Activated T-helper 17 cell treated with anti-CD3 and anti-CD28 coated beads, Interleukin-2, amount 50 U/mL, for 72 hours (primary cell): ENCODE measurements around the gene SLC39A5. TPM values are rescaled to one million over a fixed set of nuclear protein-coding genes. Genes with fewer than 3 reads are reported as not detected.
"Not testable (repeated sequence)": the region's sequence is repeated elsewhere in the genome, so short reads cannot be mapped to it uniquely, and the experiment has no call there.

ENCODE experiments used
- ATAC-seq: fragments of 150-1000 bp; cut with Tn5 transposase; replicated peaks from 2 replicates; pipeline ENCODE4 v1.10.0; 2021; ENCODE audit warnings: mild to moderate bottlenecking, moderate library complexity
- H3K27ac Mint-ChIP-seq: one replicate; pipeline ENCODE4 v1.8.0; 2022; ENCODE audit warnings: mixed read lengths
- H3K27me3 Mint-ChIP-seq: one replicate; pipeline ENCODE4 v1.8.0; 2022; ENCODE audit warnings: mixed read lengths
- H3K36me3 Mint-ChIP-seq: one replicate; pipeline ENCODE4 v1.8.0; 2022; ENCODE audit warnings: low read depth, mild to moderate bottlenecking, mixed read lengths
- H3K4me1 Mint-ChIP-seq: one replicate; pipeline ENCODE4 v1.8.0; 2022; ENCODE audit warnings: mixed read lengths
- H3K4me3 Mint-ChIP-seq: one replicate; pipeline ENCODE4 v1.8.0; 2022; ENCODE audit warnings: mild to moderate bottlenecking, mixed read lengths
- H3K9me3 Mint-ChIP-seq: one replicate; pipeline ENCODE4 v1.8.0; 2022; ENCODE audit warnings: mixed read lengths
- total RNA-seq, 2 donors: library from RNA; stranded (reverse); gene quantifications; one replicate each; pipeline ENCODE4 v1.2.3, GENCODE V29; 2022

Gene SLC39A5
- total RNA-seq, 2 donors from 2014 or later = 0.41 TPM; not detected in 1

DNA sequence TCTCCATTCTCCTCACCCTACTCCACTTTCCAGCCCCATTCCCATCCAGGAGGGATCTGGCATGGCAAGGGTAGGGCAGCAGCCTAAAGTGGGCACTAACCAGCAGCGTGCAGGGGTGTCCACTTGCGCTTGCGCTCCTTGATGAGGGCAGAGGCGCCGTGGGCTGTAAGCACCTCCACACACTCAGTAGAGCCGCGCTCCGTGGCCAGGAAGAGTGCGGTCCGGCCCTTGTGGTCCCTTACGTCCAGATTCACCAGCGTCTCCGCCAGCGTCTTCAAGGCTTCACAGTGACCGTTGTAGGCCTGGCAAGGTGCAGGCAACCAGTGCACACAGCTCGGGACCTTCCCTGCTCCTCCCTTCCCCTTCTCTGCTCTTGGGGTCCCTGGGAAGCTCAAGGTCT lies 18.1 kb downstream of the SLC39A5 start:
- Mint-ChIP-seq H3K4me3 (no peak overlapping the region), H3K4me1 (no peaks in the 10 kb centered on the region), H3K27ac (no peak overlapping the region), H3K9me3 (no peaks in the 10 kb centered on the region), H3K27me3 (no peaks in the 10 kb centered on the region), H3K36me3 (peaks cover 75% of the 10 kb centered on the region)
- no peak for ATAC-seq

GRCh38 chr12:56248711-56249110 lies 18.9 kb downstream of the SLC39A5 start:
- Mint-ChIP-seq H3K27ac (no peak overlapping the region), H3K4me1 (no peaks in the 10 kb centered on the region), H3K36me3 (peaks cover 75% of the 10 kb centered on the region), H3K4me3 (no peak overlapping the region), H3K27me3 (no peaks in the 10 kb centered on the region), H3K9me3 (no peaks in the 10 kb centered on the region)
- no peak for ATAC-seq

- Mint-ChIP-seq H3K27me3 (no peaks in the 10 kb centered on the region), H3K36me3 (peaks cover 65% of the 10 kb centered on the region), H3K27ac (no peak overlapping the region), H3K4me1 (peaks cover 5% of the 10 kb centered on the region), H3K4me3 (no peak overlapping the region), H3K9me3 (no peaks in the 10 kb centered on the region)
- ATAC-seq = no peak
Observed at GRCh38 chr12:56252649-56253048, 22.8 kb downstream of the SLC39A5 start.

DNA sequence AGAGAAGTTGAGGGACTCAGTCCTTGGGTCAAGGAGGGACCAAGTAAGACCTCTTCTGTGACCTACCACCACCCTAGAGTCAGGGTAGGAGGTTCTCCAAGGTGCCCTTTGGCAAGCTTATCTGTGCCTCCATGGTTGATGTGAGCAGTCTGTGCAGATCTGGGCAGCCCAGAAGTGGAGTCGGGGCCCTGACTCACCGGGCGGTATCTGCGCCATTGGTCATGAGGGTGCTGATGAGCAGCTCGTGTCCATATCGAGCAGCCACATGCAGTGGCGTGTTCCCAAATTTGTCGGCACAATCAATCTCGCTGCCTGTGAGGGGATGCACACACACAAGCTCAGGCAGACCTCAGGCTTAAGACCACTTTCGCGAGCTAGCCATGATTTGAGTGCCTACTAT lies 23.2 kb downstream of the SLC39A5 start:
- Mint-ChIP-seq H3K27me3 (no peaks in the 10 kb centered on the region), H3K4me1 (peaks cover 5% of the 10 kb centered on the region), H3K36me3 (peaks cover 63% of the 10 kb centered on the region), H3K4me3 (no peak overlapping the region), H3K27ac (no peak overlapping the region), H3K9me3 (no peaks in the 10 kb centered on the region)
- ATAC-seq = no peak

DNA sequence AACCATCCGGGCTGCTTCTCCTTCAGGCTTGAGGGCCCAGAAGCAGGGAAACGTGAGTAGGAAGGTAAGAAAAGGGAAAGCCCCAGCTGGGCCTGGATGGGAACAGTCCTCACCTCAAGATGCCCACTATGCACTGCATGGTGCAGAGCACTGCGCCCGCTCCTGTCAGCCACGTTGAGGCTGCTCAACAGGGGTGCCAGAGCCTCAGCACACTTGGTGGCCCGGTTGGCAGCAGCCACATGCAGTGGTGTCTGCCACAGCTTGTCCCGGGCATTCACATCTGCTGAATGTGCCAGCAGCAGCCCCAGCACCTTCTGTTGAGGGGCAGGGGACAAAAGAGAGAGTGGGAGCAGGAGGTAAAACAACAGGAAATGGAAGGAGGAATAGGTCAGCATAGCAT lies 25.8 kb downstream of the SLC39A5 start:
- H3K9me3 Mint-ChIP-seq = no peaks in the 10 kb centered on the region
- peaks cover 11% of the 10 kb centered on the region for H3K4me1 Mint-ChIP-seq
- H3K36me3 Mint-ChIP-seq = peaks cover 55% of the 10 kb centered on the region
- H3K27me3 Mint-ChIP-seq = no peaks in the 10 kb centered on the region
- no peak overlapping the region for H3K4me3 Mint-ChIP-seq
- ATAC-seq = no peak
- peak overlapping the region; percentile 4 for H3K27ac Mint-ChIP-seq

GRCh38 chr12:56256326-56256960 lies 26.6 kb downstream of the SLC39A5 start:
- Mint-ChIP-seq H3K27ac (peak overlapping the region; percentile 69), H3K4me3 (peak overlapping the region; percentile 81), H3K4me1 (peaks cover 11% of the 10 kb centered on the region), H3K36me3 (peaks cover 49% of the 10 kb centered on the region), H3K27me3 (no peaks in the 10 kb centered on the region), H3K9me3 (no peaks in the 10 kb centered on the region)
- ATAC-seq = no peak

DNA sequence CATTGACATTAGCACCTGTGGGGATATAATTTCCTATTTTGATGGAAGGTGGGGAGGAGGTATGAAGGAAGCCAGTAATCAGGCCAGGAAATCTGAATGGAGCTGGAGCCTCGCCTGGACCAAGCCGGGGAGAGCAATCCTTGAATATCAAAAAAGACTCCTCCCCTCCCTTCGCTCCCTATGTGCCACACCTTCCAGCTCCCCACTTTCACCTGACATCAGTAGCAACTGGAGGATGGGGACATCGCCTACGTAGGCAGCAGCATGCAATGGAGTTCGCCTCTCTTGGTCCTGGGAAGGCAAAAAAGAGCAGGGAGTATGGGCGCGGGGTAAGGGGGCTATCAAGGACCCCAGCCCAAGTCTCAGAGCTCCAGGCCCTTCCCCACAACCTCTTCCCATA lies 27.2 kb downstream of the SLC39A5 start:
- H3K36me3 Mint-ChIP-seq = peaks cover 43% of the 10 kb centered on the region
- no peaks in the 10 kb centered on the region for H3K27me3 Mint-ChIP-seq
- H3K4me1 Mint-ChIP-seq = peaks cover 11% of the 10 kb centered on the region
- peak overlapping the region; percentile 69 for H3K27ac Mint-ChIP-seq
- H3K4me3 Mint-ChIP-seq = peak overlapping the region; percentile 81
- H3K9me3 Mint-ChIP-seq = no peaks in the 10 kb centered on the region
- no peak for ATAC-seq

DNA sequence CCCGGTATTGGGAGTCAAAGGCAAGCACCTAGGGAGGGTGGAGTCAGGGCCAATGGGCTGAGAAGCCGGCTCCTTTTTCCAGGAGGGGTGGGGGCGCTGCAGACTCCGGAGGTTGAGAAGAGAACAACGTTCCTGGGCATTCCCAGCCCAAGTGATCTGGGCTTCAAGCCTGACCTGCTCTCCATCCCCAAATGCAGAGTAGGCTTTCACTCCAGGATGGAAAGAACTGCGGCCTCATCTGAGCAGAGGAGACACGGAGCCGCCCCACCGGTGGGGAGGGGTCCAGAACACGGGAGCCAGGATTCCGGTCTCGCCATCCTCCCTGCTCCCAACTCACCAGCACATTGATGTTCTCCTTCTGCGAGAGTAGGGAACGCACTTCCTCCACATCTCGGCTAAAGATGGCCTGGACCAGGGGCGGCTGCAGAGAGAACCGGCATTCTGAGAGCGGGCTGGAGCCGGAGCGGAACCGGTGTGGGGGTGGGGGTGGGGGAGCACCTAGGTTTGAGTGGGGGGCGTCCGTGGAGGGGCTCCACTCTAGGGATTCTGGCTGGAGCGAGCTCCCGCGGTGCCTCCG lies 27.7 kb downstream of the SLC39A5 start:
- Mint-ChIP-seq H3K36me3 (peaks cover 38% of the 10 kb centered on the region), H3K27ac (peak overlapping the region; percentile 69), H3K27me3 (no peaks in the 10 kb centered on the region), H3K9me3 (no peaks in the 10 kb centered on the region), H3K4me1 (peaks cover 11% of the 10 kb centered on the region), H3K4me3 (peak overlapping the region; percentile 81)
- ATAC-seq = peak; percentile 20

DNA sequence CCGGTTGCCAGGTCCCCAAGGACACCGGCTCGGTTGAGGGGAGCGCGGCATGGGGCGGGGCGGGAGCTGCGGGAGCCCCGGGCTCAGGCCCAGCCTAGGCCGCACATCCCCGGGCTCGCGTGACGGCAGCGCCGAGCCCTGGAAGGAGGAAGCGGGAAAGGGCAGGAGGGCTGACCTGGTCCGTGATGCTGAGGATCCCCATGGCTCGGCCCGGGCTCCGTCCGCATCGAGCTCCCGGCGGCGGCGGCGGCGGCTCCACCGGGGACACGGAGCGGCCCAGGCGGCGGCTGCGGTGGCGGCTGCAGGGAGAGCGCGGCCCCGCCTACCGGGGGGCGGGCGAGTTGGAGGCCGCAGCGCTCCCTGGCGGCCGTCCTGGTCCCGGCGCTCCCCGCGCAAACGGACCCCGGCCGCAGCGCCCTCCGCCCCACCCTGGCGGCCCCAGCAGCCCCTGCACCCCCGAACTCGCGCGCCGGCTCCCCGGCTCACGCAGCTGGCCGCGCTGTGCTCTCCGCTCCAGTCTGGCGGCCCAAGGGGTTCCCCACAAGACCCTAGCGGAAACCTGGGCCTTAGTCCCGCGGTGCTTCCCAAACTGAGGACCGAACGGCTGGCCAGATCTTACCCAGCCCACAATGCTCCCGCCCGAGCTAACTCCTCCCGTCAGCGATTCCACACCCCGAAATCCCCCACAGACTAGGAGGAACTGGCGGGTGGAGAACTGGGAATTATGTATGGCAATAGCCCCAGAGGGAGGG lies 28.4 kb downstream of the SLC39A5 start, which contains the start of gene ANKRD52:
TSS of gene ANKRD52 (minus strand) at position 317 of the 752 bp plus-strand sequence. CDS start at position 202, 115 bp downstream.
- Mint-ChIP-seq H3K27me3 (no peaks in the 10 kb centered on the region), H3K4me1 (peaks cover 11% of the 10 kb centered on the region), H3K27ac (peak within 1 kb of the TSS; percentile 87), H3K36me3 (peaks cover 31% of the 10 kb centered on the region), H3K4me3 (peak within 1 kb of the TSS; percentile 88), H3K9me3 (no peaks in the 10 kb centered on the region)
- peak; percentile 97 for ATAC-seq

DNA sequence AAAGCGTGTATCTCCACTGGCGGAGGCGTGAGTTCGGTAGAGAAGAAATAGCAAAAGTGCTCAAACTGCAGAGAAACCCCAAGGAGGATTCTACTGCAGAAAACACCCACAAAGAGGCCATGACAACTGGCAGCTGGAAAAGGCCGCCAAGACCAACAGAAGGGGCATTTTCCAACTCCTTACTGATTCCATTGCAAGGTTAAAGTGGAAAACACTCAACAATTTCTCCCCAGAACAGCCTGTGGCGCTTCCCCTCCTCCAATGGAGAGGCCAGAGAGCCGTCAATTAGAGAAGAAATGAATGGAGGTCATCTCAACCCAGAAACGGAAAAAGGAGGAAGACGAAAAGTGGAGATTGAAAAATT lies 29.0 kb downstream of the SLC39A5 start:
- H3K4me1 Mint-ChIP-seq = peaks cover 11% of the 10 kb centered on the region

GRCh38 chr12:56260380-56260779 lies 30.5 kb downstream of the SLC39A5 start:
- no peaks in the 10 kb centered on the region for H3K27me3 Mint-ChIP-seq
- H3K4me3 Mint-ChIP-seq = no peak overlapping the region
- no peaks in the 10 kb centered on the region for H3K9me3 Mint-ChIP-seq
- ATAC-seq = no peak
- H3K4me1 Mint-ChIP-seq = peaks cover 11% of the 10 kb centered on the region
- no peak overlapping the region for H3K27ac Mint-ChIP-seq
- H3K36me3 Mint-ChIP-seq = peaks cover 10% of the 10 kb centered on the region

More for the DNA sequence above, 29.0 kb downstream of the SLC39A5 start:
- peaks cover 26% of the 10 kb centered on the region for H3K36me3 Mint-ChIP-seq
- no peaks in the 10 kb centered on the region for H3K27me3 Mint-ChIP-seq
- no peak for ATAC-seq
- peak overlapping the region; percentile 87 for H3K27ac Mint-ChIP-seq
- H3K4me3 Mint-ChIP-seq = peak overlapping the region; percentile 88
- H3K9me3 Mint-ChIP-seq = no peaks in the 10 kb centered on the region

DNA sequence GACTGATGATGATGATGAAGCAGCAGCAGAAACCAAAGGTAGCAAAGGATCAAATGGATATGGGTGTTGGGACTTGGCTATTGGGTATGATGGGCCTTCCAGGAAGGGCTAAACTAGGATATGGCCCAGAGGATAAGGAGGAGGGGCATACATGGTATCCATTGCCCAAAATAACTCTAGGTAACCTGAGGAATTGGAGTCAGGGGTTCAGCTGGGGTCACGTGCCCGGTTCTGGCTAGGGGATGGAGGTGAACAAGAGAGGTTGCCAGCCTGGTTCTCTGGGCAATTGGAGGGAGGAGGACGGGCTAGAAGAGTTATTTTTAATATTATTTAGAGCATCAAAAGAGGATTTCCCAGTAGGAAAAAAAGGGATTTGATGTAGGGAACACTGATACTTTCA lies 31.1 kb downstream of the SLC39A5 start:
- no peak for ATAC-seq
- Mint-ChIP-seq H3K36me3 (peaks cover 6% of the 10 kb centered on the region), H3K27me3 (no peaks in the 10 kb centered on the region)

DNA sequence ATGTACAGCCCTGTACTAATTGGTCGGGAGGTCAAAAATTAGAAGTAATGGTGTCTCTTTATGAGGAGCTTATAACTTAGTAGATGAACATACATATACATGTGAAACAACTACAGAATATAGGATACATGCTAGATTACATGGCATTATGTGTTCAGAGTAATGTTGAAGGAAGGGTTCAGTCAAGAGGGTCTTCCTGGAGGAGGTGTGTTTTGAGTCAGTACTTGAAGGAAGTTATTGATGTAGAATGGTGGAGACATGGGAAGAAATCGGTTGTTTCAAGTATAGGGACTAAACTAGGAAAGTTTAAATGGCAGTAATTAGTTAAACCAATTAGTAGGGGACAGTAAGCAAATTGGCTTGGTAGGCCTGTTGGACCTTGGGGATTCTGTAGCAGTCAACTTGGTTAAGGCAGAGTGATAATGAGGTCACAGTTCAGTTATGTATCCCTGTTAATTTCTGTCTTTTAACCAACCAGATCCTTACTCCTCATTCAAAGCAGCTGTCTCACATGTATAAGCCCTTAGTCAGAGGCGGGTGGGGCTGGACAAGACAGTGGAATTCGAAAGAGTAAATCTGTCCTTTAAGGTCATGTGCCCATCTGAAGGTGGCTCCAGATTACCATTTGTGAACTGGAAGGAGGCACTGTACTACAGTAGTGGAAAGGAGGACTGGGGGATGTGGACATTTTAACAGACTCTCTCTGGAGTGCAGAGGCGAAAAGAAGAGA lies 31.8 kb downstream of the SLC39A5 start:
- no peaks in the 10 kb centered on the region for H3K36me3 Mint-ChIP-seq
- H3K9me3 Mint-ChIP-seq = no peaks in the 10 kb centered on the region
- H3K27me3 Mint-ChIP-seq = no peaks in the 10 kb centered on the region
- no peak overlapping the region for H3K4me3 Mint-ChIP-seq
- peaks cover 11% of the 10 kb centered on the region for H3K4me1 Mint-ChIP-seq
- ATAC-seq = no peak
- H3K27ac Mint-ChIP-seq = no peak overlapping the region

More for the DNA sequence above, 31.1 kb downstream of the SLC39A5 start:
- Mint-ChIP-seq H3K27ac (no peak overlapping the region), H3K4me1 (peaks cover 10% of the 10 kb centered on the region), H3K4me3 (no peak overlapping the region), H3K9me3 (no peaks in the 10 kb centered on the region)

- H3K4me1 Mint-ChIP-seq = peaks cover 18% of the 10 kb centered on the region
- not testable (repeated sequence) for H3K9me3 Mint-ChIP-seq, H3K4me3 Mint-ChIP-seq, H3K27ac Mint-ChIP-seq, H3K36me3 Mint-ChIP-seq, ATAC-seq, H3K27me3 Mint-ChIP-seq
Observed at GRCh38 chr12:56262955-56263354, 33.1 kb downstream of the SLC39A5 start.
